ENCODE measurements around the gene ARPC1B. TPM values are rescaled to one million over a fixed set of nuclear protein-coding genes. Genes with fewer than 3 reads are reported as not detected.
"Not testable (repeated sequence)": the region's sequence is repeated elsewhere in the genome, so short reads cannot be mapped to it uniquely, and the experiment has no call there.

Gene ARPC1B
- polyA plus RNA-seq, 12 donors = 26.8 to 69.4 (median 38.6) TPM; not detected in 1

DNA sequence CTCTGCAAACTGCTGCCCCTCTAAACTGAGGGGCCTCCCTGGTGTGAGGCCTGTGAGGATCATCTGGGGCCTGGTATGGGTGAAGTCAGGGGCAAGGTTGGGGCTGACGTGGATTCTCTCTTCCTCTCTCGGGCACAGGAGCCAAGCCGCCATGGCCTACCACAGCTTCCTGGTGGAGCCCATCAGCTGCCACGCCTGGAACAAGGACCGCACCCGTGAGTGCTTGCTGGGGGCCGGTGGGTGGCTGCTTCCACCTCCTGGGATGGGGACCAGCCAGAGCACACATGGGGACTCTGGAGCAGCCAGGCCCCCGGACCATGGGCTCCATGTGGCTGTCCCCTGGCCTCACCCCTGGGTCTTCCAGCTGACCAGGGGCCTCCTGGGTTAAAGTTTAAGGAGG lies 11.0 kb downstream of the ARPC1B start:
- DNase-seq = no peak

DNA sequence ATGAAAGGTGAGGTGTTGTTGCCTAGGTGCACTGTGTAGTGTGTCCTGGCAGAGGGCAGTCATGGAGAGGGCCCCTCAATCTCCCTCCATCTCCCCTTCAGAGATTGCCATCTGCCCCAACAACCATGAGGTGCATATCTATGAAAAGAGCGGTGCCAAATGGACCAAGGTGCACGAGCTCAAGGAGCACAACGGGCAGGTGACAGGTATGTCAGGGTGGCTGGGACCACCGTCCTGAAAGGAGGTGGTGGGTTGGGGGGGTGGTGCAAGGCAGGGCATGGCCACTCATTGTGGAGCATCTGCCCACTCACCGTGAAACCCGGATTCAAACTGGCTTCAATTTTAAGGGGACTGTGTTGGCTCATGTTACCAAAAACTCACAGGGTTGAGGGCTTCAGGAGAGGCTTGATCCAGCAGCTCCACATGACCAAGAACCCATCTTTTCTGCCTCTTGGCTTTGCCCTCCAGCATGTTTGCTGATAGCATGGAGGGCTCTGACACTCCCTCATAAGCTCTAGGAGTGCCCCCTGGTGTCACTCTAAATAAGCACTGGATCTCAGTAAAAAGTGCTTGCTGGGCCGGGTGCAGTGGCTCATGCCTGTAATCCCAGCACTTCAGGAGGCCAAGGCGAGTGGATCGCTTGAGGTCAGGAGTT lies 12.2 kb downstream of the ARPC1B start:
- DNase-seq = no peak

DNA sequence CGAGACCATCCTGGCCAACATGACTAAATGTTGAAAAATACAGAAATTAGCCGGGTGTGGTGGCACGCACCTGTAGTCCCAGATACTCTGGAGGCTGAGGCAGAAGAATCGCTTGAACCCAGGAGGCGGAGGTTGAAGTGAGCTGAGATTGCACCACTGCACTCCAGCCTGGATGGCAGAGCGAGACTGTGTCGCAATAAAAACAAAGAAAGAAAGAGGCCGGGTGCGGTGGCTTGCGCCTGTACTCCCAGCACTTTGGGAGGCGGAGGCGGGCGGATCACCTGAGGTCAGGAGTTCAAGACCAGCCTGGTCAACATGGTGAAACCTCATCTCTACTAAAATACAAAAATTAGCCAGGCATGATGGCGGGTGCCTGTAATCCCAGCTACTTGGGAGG lies 12.7 kb downstream of the ARPC1B start:
- DNase-seq = not testable (repeated sequence)

DNA sequence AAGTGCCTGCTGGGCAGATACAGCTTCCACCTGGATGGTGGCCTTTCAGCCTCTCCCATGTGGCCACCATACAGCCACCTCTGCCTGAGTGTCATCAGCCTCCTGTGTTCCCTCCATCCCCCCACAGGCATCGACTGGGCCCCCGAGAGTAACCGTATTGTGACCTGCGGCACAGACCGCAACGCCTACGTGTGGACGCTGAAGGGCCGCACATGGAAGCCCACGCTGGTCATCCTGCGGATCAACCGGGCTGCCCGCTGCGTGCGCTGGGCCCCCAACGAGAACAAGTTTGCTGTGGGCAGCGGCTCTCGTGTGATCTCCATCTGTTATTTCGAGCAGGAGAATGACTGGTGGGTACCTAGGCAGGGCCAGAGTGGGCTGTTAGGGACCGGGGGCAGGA lies 13.4 kb downstream of the ARPC1B start:
- no peak for DNase-seq

DNA sequence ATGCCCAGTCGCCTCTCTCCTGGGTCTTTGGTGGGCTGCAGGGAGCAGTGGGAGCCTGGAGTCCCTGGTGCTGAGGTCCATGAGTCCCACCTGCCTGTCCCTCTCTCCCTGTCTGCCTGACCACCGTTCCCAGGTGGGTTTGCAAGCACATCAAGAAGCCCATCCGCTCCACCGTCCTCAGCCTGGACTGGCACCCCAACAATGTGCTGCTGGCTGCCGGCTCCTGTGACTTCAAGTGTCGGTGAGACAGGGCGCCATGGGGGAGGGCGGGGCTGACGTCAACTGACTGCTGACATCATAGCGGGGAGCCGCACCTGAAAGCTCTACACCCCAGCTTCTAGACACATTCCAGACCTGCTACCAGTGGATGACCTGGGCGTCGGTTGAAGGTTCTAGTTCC lies 15.2 kb downstream of the ARPC1B start:
- DNase-seq = no peak

DNA sequence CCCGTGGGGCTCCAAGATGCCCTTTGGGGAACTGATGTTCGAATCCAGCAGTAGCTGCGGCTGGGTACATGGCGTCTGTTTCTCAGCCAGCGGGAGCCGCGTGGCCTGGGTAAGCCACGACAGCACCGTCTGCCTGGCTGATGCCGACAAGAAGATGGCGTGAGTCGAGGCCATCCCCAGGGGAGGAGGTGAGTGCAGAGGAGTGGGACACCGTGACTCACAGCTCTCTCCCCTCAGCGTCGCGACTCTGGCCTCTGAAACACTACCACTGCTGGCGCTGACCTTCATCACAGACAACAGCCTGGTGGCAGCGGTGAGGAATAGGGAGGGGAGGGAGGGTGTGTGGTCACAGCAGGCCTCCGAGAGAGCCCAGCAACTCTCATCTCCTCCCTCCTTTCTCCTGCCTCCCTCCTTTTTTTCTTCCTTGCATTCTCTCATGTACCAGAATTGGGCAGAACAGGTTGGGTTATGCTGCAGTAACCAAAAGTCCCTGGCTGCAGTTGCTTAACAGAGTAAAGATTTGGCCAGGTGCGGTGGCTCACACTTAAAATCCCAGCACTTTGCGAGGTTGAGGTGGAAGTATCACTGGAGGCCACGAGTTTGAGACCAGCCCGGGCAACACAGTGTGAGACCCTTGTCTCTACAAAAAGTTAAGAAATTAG lies 16.5 kb downstream of the ARPC1B start:
- no peak for DNase-seq

DNA sequence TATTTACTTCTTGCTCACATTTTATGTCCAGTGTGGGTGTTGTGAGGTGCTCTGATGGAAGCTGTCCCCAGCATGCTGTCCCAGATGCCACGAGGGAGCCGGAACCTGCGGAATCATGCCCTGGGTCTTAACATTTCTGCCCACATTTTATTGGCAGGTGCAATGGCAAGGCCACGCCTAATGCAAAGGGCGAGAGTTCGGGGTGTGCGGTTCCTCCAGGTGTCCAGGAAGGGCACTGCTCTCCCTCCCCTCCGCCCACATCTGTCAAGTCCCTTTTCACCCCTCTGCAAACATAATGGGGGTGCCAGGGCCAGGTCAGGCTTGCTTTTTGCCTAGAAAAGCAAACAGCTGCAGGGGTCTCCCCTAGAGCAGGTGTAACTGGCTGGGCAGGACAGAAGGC lies 17.5 kb downstream of the ARPC1B start:
- DNase-seq = no peak

DNA sequence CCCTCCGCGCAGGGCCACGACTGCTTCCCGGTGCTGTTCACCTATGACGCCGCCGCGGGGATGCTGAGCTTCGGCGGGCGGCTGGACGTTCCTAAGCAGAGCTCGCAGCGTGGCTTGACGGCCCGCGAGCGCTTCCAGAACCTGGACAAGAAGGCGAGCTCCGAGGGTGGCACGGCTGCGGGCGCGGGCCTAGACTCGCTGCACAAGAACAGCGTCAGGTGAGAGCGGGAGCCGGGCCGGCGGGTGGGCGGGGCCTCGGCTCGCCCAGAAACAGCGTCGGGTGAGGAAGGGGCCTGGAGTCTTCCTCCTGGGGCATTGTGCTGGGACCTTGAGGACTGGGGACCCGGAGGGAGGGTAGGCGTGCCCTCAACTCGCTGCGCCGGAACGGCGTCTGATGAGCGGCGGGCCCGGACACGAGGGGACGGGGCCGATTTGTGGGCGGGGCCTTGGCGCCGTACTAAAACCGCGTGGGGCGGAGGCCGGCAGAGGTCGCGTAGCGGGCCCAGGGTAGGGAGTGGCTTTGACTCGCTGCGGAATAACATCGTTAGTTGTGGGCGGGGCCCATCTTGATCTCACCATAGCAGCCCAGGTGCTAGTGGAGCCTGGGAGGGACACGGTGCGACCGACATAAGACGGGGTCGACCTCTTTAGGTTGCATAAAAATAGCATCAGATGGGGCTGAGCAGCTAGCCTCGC lies 18.3 kb downstream of the ARPC1B start:
- peak; percentile 61 for DNase-seq

DNA sequence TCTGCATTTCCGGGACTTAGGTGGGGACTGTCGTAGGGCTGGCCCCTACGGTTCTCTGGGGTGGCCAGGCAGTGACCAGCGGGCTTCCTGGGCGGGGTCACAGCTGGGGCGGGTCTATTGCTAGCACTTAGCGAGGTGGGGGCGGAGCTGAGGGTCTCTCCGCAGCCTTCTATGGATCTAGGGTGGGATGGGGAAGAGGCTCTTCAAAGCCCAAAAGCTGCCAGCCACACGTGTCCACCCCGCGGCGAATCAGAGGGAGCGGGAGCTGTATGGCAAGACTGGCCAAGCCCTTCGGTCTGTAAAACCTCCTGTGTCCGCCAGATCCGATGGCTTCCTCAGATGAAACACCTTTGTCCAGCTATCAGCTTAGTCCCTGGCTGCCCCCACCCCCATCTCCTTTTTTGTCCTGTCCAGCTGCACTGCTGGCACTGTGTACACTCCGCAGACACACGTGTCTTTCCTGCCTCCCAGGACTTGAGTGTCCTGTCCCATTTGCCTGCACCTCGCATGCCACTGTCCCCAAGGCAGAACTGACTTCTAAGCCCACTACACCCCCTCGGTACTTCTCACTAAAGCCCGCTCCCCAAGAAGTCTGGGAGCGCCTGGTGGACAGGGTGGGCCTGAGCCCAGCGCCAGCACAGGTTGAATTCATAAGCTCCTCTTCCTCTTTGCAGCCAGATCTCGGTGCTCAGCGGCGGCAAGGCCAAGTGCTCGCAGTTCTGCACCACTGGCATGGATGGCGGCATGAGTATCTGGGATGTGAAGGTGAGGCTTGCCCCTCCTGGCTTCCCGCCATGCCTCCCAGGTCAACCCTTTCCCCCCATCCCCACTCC lies 19.0 kb downstream of the ARPC1B start:
- DNase-seq = no peak

DNA sequence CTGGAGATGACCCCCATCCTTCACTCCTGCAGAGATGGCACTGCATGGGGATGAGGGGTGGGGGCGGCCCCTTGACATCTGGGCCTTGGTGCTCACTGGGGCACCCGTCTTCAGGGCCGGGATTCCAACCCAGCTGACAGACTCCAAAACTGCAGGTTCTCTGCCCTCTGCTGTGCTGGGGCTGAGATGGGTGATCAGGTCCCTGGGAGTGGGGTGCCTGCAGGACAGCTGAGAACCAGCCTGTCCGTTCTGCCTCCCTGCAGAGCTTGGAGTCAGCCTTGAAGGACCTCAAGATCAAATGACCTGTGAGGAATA lies 19.6 kb downstream of the ARPC1B start:
- no peak for DNase-seq

DNA sequence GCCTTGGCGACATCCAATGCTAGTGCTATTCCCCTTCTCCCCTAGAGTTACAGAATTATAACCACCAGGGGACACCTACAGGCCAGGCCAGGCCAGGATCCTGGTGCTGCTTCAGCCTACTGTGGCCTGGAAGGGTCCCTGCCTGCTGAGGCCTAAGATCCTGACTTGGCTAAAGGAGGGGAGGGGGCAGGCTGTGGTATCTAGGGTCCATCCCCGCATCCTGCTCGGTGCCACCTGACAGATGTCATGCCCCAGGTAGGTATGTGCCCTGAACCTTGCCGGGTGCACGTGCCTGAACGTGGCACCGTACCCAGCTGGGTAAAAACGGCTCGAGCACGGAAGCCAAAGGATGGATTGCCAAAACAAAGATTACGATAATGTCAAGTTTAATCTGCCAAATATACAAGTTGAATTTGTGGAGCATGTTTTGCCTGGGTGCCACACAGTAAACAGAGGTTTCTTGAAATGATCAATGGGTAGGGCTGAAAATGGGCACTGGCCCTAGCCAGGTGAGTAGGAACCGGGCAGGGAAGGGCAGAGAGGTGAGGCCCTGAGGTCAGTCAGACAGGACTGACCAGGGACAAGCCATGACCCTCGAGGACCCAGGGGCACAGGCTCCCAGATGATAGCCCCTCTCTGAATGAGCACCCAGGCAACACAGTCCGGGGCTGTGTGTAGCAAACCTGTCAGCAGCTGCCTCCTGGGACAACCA lies 21.2 kb downstream of the ARPC1B start:
- DNase-seq = no peak

DNA sequence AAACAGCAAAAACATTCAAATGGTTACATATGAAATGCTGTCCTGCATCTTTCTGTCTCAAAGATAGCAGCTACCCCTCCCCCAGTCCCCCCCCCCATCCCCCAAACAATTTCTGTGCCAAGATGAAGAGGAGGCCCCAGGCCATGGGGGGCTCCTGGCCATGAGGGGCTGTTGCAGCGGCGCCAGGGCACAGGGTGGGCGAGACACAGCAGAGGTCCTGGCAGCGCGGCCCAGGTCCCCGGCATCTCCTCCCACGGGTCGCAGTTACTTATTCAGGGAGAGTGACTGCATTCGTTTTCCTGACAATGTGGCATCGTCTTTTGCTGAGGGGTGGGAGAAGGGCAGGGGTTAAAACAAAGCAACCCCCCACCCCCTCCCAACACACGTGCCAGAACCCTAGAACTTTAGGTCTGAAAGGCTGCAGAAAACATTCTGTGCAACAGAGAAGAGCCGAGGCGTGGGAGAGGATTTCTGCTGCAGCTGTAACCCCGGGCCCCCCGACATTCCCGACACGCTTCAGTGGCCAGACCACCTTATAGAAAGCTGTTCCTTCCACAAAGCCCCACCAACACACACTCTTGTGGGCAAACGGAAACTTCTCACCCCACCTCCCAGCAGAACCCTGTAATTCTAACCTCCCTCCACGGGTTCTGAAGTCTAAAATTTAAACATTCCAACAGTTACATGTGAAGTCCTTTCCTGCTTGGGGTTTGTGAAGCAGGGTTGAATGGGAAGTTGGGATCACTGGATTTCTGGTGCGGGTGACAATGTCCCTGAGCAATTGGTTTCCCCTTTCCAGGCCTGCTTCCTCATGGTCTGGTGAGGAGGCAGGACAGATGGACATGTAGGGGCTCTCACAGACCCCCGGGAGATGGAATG lies 22.1 kb downstream of the ARPC1B start:
- DNase-seq = no peak

DNA sequence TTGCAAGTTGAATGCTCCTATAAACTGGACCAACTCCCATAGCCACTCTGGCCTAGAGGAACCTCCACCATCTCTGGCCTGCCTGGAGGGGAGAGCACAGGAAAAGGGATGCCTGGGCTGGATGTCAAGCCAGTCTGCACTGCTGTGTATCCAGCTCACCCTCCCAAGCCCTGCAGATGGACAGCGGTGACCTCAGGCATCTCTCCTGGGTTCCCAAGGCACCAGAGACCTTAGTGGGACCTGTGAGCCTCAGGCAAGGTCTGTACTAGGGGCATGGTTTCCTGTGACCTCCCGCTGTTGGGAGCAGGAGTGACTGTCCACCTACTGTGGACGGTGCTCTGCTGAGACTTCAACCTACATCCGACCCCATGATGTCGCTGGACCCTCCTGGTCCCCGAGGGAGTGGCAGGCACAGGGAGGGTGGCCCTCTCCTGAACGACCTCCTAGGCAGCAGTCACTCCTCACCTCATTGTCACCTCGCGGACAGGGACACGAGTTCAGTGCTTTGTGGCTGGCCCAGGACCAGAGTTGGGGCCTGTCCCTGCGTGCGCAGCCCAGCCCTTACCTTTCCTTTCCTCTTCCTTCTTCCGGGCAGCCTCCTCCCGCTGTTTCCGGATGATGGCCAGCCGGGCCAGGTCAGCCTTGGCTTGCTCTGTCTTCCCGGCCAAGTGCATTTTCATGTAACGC lies 22.9 kb downstream of the ARPC1B start:
- no peak for DNase-seq

DNA sequence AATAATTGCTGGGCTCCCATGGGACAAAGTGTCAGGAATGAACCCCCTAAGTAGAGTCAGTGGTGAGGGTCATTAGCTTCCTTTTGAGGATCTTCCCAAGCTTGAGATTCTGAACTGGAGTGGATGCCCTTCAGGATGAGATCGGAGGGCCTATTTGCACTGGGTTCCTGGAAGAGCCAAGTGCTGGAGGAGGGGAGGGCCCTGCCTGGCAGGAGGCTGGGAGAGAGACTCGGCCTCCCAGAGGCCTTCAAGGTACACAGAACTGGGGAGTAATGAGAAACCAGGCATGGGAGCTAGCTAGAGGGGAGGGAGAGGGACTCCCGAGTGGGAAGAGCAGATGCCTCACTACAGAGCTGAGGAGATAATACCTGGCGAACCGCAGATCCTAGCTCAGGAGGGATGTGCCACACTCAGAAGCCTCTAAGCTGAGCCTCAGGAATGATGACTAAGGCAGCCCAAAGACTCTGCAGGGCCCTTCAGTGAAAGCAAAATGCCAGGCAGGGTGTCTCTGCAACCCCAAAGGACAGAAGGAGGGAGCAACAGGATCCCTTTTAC lies 24.4 kb downstream of the ARPC1B start:
- no peak for DNase-seq

DNA sequence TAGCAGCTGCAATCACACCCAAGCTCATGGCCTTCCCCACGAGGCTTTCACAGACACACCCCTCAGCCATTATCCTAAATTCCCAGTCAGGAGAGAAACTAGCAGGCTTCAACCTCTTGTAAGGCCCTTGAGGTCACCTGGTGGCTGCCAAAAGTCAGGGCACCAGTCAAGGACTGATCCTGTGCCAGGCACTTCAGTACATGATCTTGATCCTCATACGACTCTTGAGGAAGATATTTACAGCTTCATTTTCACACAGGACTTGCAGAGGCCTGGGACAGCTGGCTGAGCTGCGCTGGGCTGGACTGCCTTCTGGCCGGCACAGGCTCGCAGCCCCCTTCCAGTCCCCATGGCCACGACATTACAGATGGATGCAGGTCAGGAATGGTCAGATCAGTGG lies 25.1 kb downstream of the ARPC1B start:
- no peak for DNase-seq

DNA sequence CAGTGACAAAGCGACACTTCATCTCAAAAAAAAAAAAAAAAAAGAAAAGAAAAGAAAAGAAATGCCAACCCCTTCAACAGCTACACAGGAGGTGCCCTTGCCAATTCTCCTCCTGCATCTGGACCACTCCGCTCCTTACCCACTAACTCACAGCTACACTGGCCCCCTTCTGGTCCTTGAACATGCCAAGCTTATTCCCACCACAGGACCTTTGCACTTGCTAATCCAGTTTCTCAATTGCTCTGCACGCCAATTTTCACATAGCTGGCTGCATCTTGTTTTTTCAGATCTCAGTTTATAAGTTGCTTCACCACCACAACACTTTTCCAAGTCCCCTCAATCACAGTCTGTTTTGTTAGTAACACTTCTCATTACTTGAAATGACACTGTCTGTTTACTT lies 28.3 kb downstream of the ARPC1B start:
- DNase-seq = no peak

DNA sequence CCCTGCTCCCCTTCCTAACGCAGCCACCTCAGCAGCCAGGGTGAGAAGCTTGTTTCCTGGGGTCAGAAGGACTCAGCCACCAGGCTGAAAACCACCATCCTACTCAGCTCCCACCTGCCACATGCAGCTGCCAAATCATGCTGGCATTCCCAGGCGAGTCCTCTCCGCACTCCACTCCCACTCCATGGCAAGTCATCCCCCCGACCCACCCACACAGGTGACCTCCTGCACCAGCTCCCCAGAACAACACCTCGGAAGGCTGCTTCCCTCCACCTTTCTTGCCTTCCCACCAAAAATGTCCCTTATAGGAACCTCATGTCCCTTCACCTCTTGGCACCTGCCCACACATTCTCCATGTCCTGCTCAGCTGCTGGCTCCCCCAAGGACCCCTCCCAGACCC lies 29.2 kb downstream of the ARPC1B start:
- DNase-seq = no peak

DNA sequence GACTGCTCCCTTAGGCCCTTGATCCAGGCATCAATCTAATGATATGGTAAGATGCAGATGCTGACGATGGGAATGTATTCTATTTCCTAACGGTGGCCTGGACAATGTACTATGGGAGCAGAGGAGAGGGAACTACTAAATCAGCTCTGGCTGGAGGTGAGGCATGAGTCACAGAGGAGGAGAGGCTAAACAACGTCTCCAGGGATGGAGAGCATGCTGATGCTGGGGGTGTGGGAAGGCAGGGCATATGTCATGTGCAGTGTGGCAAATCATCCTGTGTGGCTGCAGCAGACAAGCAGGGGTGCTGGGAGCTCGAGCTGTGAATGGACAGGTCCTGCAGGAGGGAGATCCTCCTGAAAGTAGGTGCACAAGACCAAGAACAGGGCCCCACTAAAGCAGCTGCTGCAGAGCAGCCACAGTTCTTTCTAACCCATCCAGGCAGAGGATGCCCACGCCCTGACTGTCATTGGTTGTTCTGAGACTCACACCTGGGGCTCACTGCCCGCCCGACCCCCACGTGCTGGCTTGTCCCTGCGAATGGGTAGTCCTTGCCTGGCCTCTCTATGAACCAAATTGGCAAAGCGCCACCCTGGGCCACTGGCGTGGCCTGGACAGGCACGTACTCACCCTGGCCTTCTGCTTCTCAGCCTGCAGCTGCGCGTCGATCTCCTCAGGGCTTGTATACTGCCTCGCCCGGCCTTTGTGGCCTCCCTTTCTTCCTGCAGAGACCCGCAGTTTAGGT lies 29.9 kb downstream of the ARPC1B start:
- DNase-seq = no peak

DNA sequence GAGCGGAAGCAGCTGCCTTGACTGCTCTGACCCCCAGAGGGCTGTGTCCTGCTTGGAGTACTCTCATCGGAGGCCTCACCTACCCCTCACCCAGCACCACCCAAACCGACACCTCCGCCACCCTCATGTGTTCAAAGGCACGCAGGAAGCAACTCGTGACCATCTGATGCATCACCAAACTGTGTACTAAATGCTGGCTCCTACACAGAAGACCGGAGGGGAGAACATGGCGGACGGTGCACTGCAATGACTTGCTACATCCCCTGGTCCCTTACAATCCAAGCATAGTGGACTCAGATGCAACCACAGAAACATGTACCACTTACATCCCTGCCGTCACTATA lies 30.4 kb downstream of the ARPC1B start:
- no peak for DNase-seq

All from muscle of arm (tissue), 12 donors.